ENCODE data around the gene TFEC.

DNA sequence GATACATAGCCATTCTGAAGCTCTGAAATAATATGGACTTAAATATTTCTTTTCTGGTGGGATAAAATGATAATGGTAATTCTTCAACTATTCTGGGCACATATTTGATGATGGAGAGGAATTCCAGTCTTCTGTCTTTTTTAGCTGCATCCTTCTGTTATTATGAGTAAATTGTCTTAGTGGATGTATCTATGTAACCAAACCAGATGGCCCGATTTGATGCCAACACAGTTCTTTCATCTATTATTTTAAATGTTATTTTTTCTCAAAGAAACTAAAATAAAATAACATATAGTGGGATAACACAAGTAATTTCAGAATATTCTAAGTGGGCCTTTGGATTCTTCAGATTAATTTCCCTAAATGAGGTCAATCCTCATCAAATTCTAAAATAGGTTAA, 110.2 kb downstream of the TFEC start:
- no peak for TF ChIP-seq SUZ12 (IDR thresholded peaks at IDR 0.05; ENCODE audit: extremely low read depth, insufficient read depth, insufficient read length)
- TF ChIP-seq ZNF274 (IDR thresholded peaks at IDR 0.05; ENCODE audit: low read depth, low read length) = no peak
- no peak for TF ChIP-seq YY1 (IDR thresholded peaks at IDR 0.05; ENCODE audit: insufficient read depth, insufficient read length)
